OCI-LY3 (cell line): ENCODE results near the gene FGD4.
A peak's percentile ranks its signal among the peaks of the same experiment; 100 is the strongest.

Source experiments
- EZH2phosphoT487 ChIP-seq: fragments of 200-600 bp; shearing (Covaris generic); IDR thresholded peaks from 2 replicates; pipeline ENCODE4 v1.6.1; 2018; ENCODE audit warnings: antibody characterized with exemption, mixed run types, low read depth
- TF ChIP-seq, protein P1 (sequence below): fragments of 200-600, 300-600 bp; sonication (generic); IDR thresholded peaks from 2 replicates; pipeline ENCODE4 v1.5.1; 2014; ENCODE audit warnings: antibody characterized with exemption, low read length, low read depth

DNA sequence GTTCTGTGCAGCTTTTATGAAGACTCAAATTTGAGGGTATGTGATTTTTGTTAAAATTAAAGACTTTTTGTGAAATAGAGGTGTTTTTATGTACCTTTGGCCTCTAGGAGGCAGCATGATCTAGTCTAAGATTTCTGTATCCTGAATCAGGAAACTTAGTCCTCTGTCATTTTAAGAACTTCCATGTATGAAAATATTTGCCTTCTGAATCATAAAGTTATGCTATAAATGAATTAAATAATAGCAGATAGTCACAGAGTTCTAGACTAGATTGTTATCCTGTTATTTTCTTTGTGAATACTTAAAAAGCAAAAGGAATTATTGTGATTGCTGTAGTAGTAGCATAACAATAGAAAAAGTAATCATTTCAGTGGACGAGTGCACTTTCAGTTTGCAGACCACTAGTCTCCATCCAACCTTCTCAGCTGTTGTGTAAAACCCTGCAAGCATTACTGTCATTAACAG is 56.3 kb downstream of the FGD4 start:
- TF ChIP-seq, protein P1, sequence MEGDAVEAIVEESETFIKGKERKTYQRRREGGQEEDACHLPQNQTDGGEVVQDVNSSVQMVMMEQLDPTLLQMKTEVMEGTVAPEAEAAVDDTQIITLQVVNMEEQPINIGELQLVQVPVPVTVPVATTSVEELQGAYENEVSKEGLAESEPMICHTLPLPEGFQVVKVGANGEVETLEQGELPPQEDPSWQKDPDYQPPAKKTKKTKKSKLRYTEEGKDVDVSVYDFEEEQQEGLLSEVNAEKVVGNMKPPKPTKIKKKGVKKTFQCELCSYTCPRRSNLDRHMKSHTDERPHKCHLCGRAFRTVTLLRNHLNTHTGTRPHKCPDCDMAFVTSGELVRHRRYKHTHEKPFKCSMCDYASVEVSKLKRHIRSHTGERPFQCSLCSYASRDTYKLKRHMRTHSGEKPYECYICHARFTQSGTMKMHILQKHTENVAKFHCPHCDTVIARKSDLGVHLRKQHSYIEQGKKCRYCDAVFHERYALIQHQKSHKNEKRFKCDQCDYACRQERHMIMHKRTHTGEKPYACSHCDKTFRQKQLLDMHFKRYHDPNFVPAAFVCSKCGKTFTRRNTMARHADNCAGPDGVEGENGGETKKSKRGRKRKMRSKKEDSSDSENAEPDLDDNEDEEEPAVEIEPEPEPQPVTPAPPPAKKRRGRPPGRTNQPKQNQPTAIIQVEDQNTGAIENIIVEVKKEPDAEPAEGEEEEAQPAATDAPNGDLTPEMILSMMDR, result peak; percentile 82
- no peak for TF ChIP-seq EZH2phosphoT487
